H1 (cell line): ENCODE measurements around the gene RASAL1. TPM values are rescaled to one million over a fixed set of nuclear protein-coding genes. Genes with fewer than 3 reads are reported as not detected.
A peak's percentile ranks its signal among the peaks of the same experiment; 100 is the strongest.

Experiments used
- CTCF ChIA-PET: fragments of 300-600 bp; sonication (Branson Sonifier 250); formaldehyde crosslinking; loops from one replicate; lab custom pipeline; 2021; ENCODE audit not compliant: partially characterized antibody; lab: Charles Lee
- POLR2A ChIA-PET: fragments of 300-600 bp; sonication (Branson Sonifier 250); formaldehyde crosslinking; loops from one replicate; lab custom pipeline; 2021; ENCODE audit warnings: inconsistent platforms; ENCODE audit not compliant: partially characterized antibody; lab: Charles Lee
- DNase-seq, 2 experiments: peaks; one replicate each; pipeline versions ENCODE4 v3.0.0 to v3.0.0-alpha.2; 2010 to 2022; ENCODE audit warnings: low spot score in 2 of 2, low read depth in 1 of 2, mixed read lengths in 1 of 2
- FAIRE-seq: peaks from 2 replicates; lab custom pipeline; 2011; peaks lifted over from hg19 to GRCh38; lab: Jason Lieb, UNC
- H2AFZ ChIP-seq: 2 replicates; pipeline ENCODE4 v1.8.1; 2012; ENCODE audit warnings: low read length, inconsistent platforms
- H2AK5ac ChIP-seq: 2 replicates; pipeline ENCODE4 v1.6.1; 2013; ENCODE audit warnings: low read depth, low read length
- H2BK120ac ChIP-seq: replicated peaks from 2 replicates; pipeline ENCODE3; 2013; ENCODE audit warnings: low read depth, low read length, inconsistent platforms
- H2BK12ac ChIP-seq: 2 replicates; pipeline ENCODE4 v1.6.1; 2013; ENCODE audit warnings: low read depth, low read length
- H2BK15ac ChIP-seq: 2 replicates; pipeline ENCODE4 v1.6.1; 2013; ENCODE audit warnings: low read length
- H2BK20ac ChIP-seq: 2 replicates; pipeline ENCODE4 v1.6.1; 2013; ENCODE audit warnings: low read length
- H2BK5ac ChIP-seq: 2 replicates; pipeline ENCODE4 v1.6.1; 2013; ENCODE audit warnings: low read depth, low read length
- H3K14ac ChIP-seq: 2 replicates; pipeline ENCODE4 v1.6.1; 2013; ENCODE audit warnings: inconsistent platforms; ENCODE audit not compliant: insufficient read length
- H3K18ac ChIP-seq: 2 replicates; pipeline ENCODE4 v1.6.1; 2013; ENCODE audit warnings: low read length; ENCODE audit errors: extremely low read depth
- H3K23ac ChIP-seq: 2 replicates; pipeline ENCODE4 v1.6.1; 2013; ENCODE audit warnings: inconsistent platforms; ENCODE audit not compliant: insufficient read length
- H3K23me2 ChIP-seq: 2 replicates; pipeline ENCODE4 v1.6.1; 2013; ENCODE audit warnings: low read depth, low read length
- H3K27ac ChIP-seq: 2 replicates; pipeline ENCODE4 v1.6.1; 2011; ENCODE audit warnings: low read depth, low read length, inconsistent platforms
- H3K27me3 ChIP-seq, 4 experiments: replicated peaks in 1 of 4; 1 replicate in 1 of 4; 2 replicates in 3 of 4; pipeline versions ENCODE4 v1.6.1 to v1.8.1; 2011 to 2013; ENCODE audit warnings: low read length in 3 of 4, mild to moderate bottlenecking in 3 of 4, inconsistent platforms in 2 of 4, mixed read lengths in 2 of 4, moderate library complexity in 1 of 4; ENCODE audit not compliant: control insufficient read depth in 3 of 4, insufficient read depth in 3 of 4; ENCODE audit errors: extremely low read depth in 1 of 4
- H3K36me3 ChIP-seq, 4 experiments: 2 replicates each; pipeline versions ENCODE4 v1.6.1 to v1.8.1; 2011 to 2013; ENCODE audit warnings: mild to moderate bottlenecking in 4 of 4, low read length in 3 of 4, moderate library complexity in 2 of 4, control low read depth in 1 of 4, inconsistent platforms in 1 of 4; ENCODE audit not compliant: insufficient read depth in 4 of 4, control insufficient read depth in 2 of 4
- H3K4ac ChIP-seq: replicated peaks from 2 replicates; pipeline ENCODE3; 2013; ENCODE audit warnings: low read length, low read depth, mixed read lengths, inconsistent platforms; ENCODE audit not compliant: insufficient read length
- H3K4me1 ChIP-seq, 4 experiments: replicated peaks in 1 of 4; 1 replicate in 1 of 4; 2 replicates in 3 of 4; pipeline versions ENCODE4 v1.6.1 to v1.8.1; 2011 to 2013; ENCODE audit warnings: low read length in 3 of 4, inconsistent platforms in 2 of 4, mixed read lengths in 1 of 4; ENCODE audit not compliant: insufficient read depth in 4 of 4, control insufficient read depth in 3 of 4
- H3K4me2 ChIP-seq, 2 experiments: 2 replicates each; pipeline versions ENCODE4 v1.6.1 to v1.8.1; 2011 to 2013; ENCODE audit warnings: low read depth in 2 of 2, low read length in 2 of 2, control low read depth in 1 of 2, inconsistent platforms in 1 of 2, mild to moderate bottlenecking in 1 of 2; ENCODE audit not compliant: insufficient read depth in 1 of 2
- H3K4me3 ChIP-seq, 4 experiments: fragments of 200-600, 300-600 bp in 1 of 4; sonication (generic), shearing (Covaris generic), sonication (Bioruptor Twin) in 1 of 4; 2 replicates each; pipeline versions ENCODE4 v1.5.1 to v1.8.1; 2011 to 2016; ENCODE audit warnings: low read length in 4 of 4, low read depth in 3 of 4, control low read depth in 2 of 4, inconsistent platforms in 2 of 4, mild to moderate bottlenecking in 2 of 4, mixed read lengths in 1 of 4, moderate library complexity in 1 of 4; ENCODE audit not compliant: insufficient read depth in 2 of 4; ENCODE audit errors: extremely low read depth in 1 of 4
- H3K56ac ChIP-seq: replicated peaks from 2 replicates; pipeline ENCODE3; 2013; ENCODE audit warnings: low read depth, mild to moderate bottlenecking, mixed read lengths, low read length, inconsistent platforms; ENCODE audit not compliant: insufficient read length
- H3K79me1 ChIP-seq: 2 replicates; pipeline ENCODE4 v1.6.1; 2013; ENCODE audit warnings: low read depth, low read length, control low read depth
- H3K79me2 ChIP-seq, 2 experiments: 2 replicates each; pipeline versions ENCODE4 v1.6.1 to v1.8.1; 2012 to 2013; ENCODE audit warnings: low read length in 2 of 2, mild to moderate bottlenecking in 2 of 2, inconsistent platforms in 1 of 2; ENCODE audit not compliant: insufficient read depth in 2 of 2, control insufficient read depth in 1 of 2
- H3K9ac ChIP-seq, 4 experiments: replicated peaks in 1 of 4; 1 replicate in 1 of 4; 2 replicates in 3 of 4; pipeline versions ENCODE4 v1.6.1 to v1.8.1; 2011 to 2013; ENCODE audit warnings: low read depth in 3 of 4, low read length in 3 of 4, control low read depth in 2 of 4, mild to moderate bottlenecking in 2 of 4, moderate library complexity in 2 of 4, inconsistent platforms in 1 of 4; ENCODE audit errors: extremely low read depth in 1 of 4
- H3K9me3 ChIP-seq, 2 experiments: 2 replicates each; pipeline versions ENCODE4 v1.6.1 to v1.8.1; 2012 to 2013; ENCODE audit warnings: mild to moderate bottlenecking in 2 of 2, moderate library complexity in 2 of 2, control low read depth in 1 of 2, inconsistent platforms in 1 of 2, low read depth in 1 of 2, low read length in 1 of 2, mixed read lengths in 1 of 2; ENCODE audit not compliant: insufficient read depth in 2 of 2
- H4K20me1 ChIP-seq, 2 experiments: replicated peaks in 1 of 2; 2 replicates each; pipeline versions ENCODE3 to v1.8.1; 2011 to 2013; ENCODE audit warnings: inconsistent platforms in 2 of 2, low read length in 2 of 2, mild to moderate bottlenecking in 1 of 2; ENCODE audit not compliant: insufficient read depth in 2 of 2, control insufficient read depth in 1 of 2
- H4K5ac ChIP-seq: 2 replicates; pipeline ENCODE4 v1.6.1; 2013; ENCODE audit warnings: low read length, low read depth, mixed read lengths, inconsistent platforms; ENCODE audit not compliant: insufficient read length
- H4K8ac ChIP-seq: 2 replicates; pipeline ENCODE4 v1.8.0; 2013; ENCODE audit warnings: mild to moderate bottlenecking, moderate library complexity, low read length, inconsistent platforms; ENCODE audit not compliant: insufficient read depth; ENCODE audit errors: extremely low read depth
- H4K91ac ChIP-seq: replicated peaks from 2 replicates; pipeline ENCODE3; 2013; ENCODE audit warnings: low read length, mixed read lengths, inconsistent platforms; ENCODE audit not compliant: insufficient read length
- BACH1 ChIP-seq: IDR thresholded peaks from 2 replicates; pipeline ENCODE4 v1.6.1; 2012; ENCODE audit warnings: low read length, improper control_type of control experiment
- CBX5 ChIP-seq: fragments of 300-800, 300-1000 bp; sonication (generic); IDR thresholded peaks from 2 replicates; pipeline ENCODE4 v1.7.1; 2016; ENCODE audit warnings: antibody characterized with exemption, low read length, low read depth
- MAFK ChIP-seq: IDR thresholded peaks from 2 replicates; pipeline ENCODE4 v1.6.1; 2012; ENCODE audit warnings: low read depth, mild to moderate bottlenecking, improper control_type of control experiment, low read length
- POLR2AphosphoS5 ChIP-seq: IDR thresholded peaks from 2 replicates; pipeline ENCODE4 v1.6.1; 2011; ENCODE audit warnings: low read depth, low read length
- RXRA ChIP-seq: IDR thresholded peaks from 2 replicates; pipeline ENCODE4 v1.6.1; 2011; ENCODE audit warnings: low read depth, mild to moderate bottlenecking, low read length, moderate library complexity; ENCODE audit not compliant: insufficient read depth
- TAF7 ChIP-seq: optimal IDR thresholded peaks from 2 replicates; pipeline ENCODE3; 2011; ENCODE audit warnings: low read depth, mild to moderate bottlenecking, inconsistent platforms, low read length, moderate library complexity, borderline replicate concordance
- whole genome bisulfite sequencing, 2 experiments: shearing (Covaris generic) in 1 of 2; methylation state at CpG; one replicate each; pipeline versions ENCODE4 v1.1.6 to v1.1.7; 2013 to 2015; ENCODE audit warnings: low lambda C conversion rate in 2 of 2, mixed read lengths in 2 of 2, inconsistent platforms in 1 of 2, low coverage in 1 of 2, missing lambda C conversion rate in 1 of 2; ENCODE audit not compliant: insufficient replicate concordance in 2 of 2, insufficient coverage in 1 of 2, insufficient read length in 1 of 2; ENCODE audit errors: extremely low coverage in 1 of 2, missing lambda C conversion rate in 1 of 2; 5-methylcytosine and 5-hydroxymethylcytosine counted together
- polyA plus RNA-seq, 7 experiments: library from polyadenylated mRNA; depleted of rRNA in 3 of 7; stranded (reverse) in 5 of 7; unstranded in 2 of 7; fragments of >200 nt in 5 of 7; fragments of 200-250 nt in 2 of 7; gene quantifications; 1 replicate in 5 of 7; 2 replicates in 1 of 7; 4 replicates in 1 of 7; pipeline versions ENCODE4 v1.2.1 to v1.2.3, GENCODE V29; 2011 to 2013; ENCODE audit warnings: missing spikeins in 2 of 7, mixed read lengths in 2 of 7
- total RNA-seq: library from RNA; stranded (reverse); fragmentation: NEBNext Ultra II Directional; extraction: Animal tissue kit (Norgen Biotek cat#: 25700); gene quantifications from 2 replicates; pipeline ENCODE4 v1.2.1, GENCODE V29; 2021
- TF ChIP-seq, protein P1 (sequence below): IDR thresholded peaks from 2 replicates; pipeline ENCODE4 v1.6.1; 2012; ENCODE audit warnings: inconsistent platforms

The RASAL1 gene
- total and polyA plus RNA-seq, 2 of the 8 experiments (the other 6 are each of a cell fraction or from before 2014, with no cell fraction given): 3.7 to 5.0 TPM

DNA sequence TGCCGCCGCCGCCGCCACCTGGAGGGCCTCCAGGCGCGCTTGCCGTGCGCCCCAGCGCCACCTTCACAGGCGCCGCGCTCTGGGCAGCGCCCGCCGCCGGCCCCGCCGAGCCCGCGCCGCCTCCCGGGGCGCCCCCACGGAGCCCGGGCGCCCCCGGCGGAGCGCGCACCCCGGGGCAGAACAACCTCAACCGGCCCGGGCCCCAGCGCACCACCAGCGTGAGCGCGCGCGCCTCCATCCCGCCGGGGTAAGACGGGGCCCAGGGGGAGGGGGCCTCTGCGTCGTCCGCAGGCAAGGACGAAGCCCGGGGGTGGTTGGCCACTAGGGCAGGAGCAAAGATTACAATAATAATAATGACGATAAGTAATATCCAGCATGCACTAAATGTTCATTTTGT is 57.7 kb downstream of the RASAL1 start:
- peaks cover 4% of the 10 kb centered on the region; the same call in 1 of the 2 replicates for H3K23me2 ChIP-seq
- peaks cover 0 to 2% (median under 1%) of the 10 kb centered on the region in 4 experiments; a peak in 2 of 7 replicates for H3K4me1 ChIP-seq
- H3K9ac ChIP-seq: no peak overlapping the region
- H3K4ac ChIP-seq: no peak overlapping the region
- H2BK12ac ChIP-seq: no peak overlapping the region
- peaks cover 0 to 2% of the 10 kb centered on the region in 2 experiments for H4K20me1 ChIP-seq
- H3K9me3 ChIP-seq: no peaks in the 10 kb centered on the region
- no peak overlapping the region for H2BK5ac ChIP-seq
- H3K36me3 ChIP-seq: no peaks in the 10 kb centered on the region
- no peak overlapping the region for H4K8ac ChIP-seq
- no peak overlapping the region for H2BK120ac ChIP-seq
- H4K5ac ChIP-seq: no peak overlapping the region
- H3K4me3 ChIP-seq: peak overlapping the region; percentile 45 to 66 (median 52)
- TF ChIP-seq MAFK (no peak), TAF7 (no peak), CBX5 (no peak), BACH1 (no peak), RXRA (no peak), POLR2AphosphoS5 (no peak)
- TF ChIP-seq, protein P1, sequence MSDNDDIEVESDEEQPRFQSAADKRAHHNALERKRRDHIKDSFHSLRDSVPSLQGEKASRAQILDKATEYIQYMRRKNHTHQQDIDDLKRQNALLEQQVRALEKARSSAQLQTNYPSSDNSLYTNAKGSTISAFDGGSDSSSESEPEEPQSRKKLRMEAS: no peak
- H3K27ac ChIP-seq: no peak overlapping the region
- ChIA-PET POLR2A (no interaction called here), CTCF (interaction anchor here (0.5 to 1.2 kb wide), 2 partner anchors 15 to 34 kb away, joined by 3 to 4 read pairs; no protein-coding TSS in a partner anchor)
- H3K27me3 ChIP-seq: peaks cover 16 to 23% (median 22%) of the 10 kb centered on the region in 4 experiments
- no peak overlapping the region for H2AK5ac ChIP-seq
- H3K14ac ChIP-seq: no peak overlapping the region
- WGBS, 2 experiments: 5% methylated on average over 36 of the region's 48 CpGs; no CpG with 5 or more reads in 1 of the 2 experiments
- H2BK15ac ChIP-seq: no peak overlapping the region
- H3K79me2 ChIP-seq: no peaks in the 10 kb centered on the region
- H3K4me2 ChIP-seq: peak overlapping the region; percentile 77 to 88
- no peak overlapping the region for H4K91ac ChIP-seq
- no peak overlapping the region for H3K23ac ChIP-seq
- H3K56ac ChIP-seq: no peak overlapping the region
- FAIRE-seq (no peak), DNase-seq (no peak)
- H2BK20ac ChIP-seq: no peak overlapping the region
- H2AFZ ChIP-seq: no peak overlapping the region
- H3K18ac ChIP-seq: no peak overlapping the region
- H3K79me1 ChIP-seq: no peaks in the 10 kb centered on the region
